NCI-H2107 treated with DMSO at 0.1 percent for 48 hours (cell line): ENCODE measurements around the gene SLC1A2.
"Not testable (repeated sequence)": the region's sequence is repeated elsewhere in the genome, so short reads cannot be mapped to it uniquely, and the experiment has no call there.

Experiments
- DNase-seq: peaks from one replicate; lab custom pipeline; 2025; ENCODE audit not compliant: unreplicated experiment; lab: John Stamatoyannopoulos, UW

SLC1A2 gene

DNA sequence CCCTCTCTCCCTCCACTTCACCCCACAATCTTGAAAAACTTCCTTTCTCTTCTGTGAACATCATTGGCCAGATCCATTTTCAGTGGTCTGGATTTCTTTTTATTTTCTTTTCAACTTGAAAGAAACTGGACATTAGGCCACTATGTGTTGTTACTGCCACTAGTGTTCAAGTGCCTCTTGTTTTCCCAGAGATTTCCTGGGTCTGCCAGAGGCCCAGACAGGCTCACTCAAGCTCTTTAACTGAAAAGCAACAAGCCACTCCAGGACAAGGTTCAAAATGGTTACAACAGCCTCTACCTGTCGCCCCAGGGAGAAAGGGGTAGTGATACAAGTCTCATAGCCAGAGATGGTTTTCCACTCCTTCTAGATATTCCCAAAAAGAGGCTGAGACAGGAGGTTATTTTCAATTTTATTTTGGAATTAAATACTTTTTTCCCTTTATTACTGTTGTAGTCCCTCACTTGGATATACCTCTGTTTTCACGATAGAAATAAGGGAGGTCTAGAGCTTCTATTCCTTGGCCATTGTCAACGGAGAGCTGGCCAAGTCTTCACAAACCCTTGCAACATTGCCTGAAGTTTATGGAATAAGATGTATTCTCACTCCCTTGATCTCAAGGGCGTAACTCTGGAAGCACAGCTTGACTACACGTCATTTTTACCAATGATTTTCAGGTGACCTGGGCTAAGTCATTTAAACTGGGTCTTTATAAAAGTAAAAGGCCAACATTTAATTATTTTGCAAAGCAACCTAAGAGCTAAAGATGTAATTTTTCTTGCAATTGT lies 188.1 kb downstream of the SLC1A2 start:
- DNase-seq, result no peak

DNA sequence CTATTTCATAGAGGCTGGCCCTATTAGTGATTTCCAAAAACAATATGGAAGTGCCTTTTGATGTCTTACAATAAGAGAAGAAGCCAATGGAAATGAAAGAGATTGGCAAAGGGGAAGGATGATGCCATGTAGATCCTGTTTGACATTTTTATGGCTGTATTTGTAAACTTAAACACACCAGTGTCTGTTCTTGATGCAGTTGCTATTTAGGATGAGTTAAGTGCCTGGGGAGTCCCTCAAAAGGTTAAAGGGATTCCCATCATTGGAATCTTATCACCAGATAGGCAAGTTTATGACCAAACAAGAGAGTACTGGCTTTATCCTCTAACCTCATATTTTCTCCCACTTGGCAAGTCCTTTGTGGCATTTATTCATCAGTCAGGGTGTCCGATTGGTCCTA lies 189.0 kb downstream of the SLC1A2 start:
- DNase-seq, result no peak

DNA sequence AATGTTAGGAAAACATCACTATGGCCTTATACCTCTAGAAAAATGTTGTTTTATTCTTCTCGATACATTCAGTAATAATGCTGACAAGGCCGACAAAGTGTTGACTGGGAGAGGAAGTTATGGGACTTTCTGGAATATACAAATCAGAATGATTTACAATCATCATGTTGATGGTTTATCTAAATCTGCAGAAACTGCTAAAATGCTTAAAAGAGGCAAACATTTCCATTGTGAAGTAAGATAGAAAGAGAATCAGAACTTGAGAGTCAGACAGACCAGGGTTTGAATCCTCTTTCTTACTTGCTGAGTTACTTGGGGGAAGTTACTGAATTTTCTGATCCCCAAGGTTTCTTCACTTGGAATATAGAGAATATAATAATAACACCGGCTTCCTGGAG lies 191.0 kb downstream of the SLC1A2 start:
- no peak for DNase-seq

DNA sequence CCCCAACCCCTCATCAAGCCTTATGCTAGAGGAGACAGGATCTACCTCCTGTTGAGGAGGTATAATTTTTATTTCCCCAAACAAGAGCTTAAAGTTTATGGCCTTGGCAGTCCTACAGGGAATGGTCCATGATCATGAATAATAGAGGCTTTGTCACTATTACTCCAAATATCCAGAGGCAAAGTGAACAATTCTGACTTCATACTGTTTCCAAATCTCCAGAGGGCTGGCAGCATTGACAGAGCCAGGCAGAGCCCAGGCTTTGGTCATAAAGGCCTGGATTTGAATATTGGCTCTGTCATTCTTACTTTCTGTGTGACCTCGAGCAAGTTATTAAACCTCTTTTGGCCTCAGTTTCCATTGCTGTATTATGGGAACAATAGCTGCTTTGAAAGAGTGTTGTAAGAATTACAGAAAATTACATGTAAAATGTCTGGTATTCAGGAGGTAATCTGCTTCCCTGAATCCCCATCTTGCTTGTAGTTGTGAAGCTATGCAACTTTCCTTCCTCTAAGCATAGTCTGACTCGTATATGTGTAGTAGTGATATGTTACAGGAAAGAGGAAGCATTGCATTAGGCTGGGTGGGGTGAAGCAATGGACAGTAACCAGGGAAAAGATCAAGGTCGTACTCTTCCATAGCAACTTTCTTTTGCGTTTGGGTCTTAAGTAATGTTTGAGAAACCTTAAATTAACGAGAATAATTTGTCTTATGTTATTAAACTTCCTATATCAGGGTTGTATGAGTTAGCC lies 191.6 kb downstream of the SLC1A2 start:
- no peak for DNase-seq

DNA sequence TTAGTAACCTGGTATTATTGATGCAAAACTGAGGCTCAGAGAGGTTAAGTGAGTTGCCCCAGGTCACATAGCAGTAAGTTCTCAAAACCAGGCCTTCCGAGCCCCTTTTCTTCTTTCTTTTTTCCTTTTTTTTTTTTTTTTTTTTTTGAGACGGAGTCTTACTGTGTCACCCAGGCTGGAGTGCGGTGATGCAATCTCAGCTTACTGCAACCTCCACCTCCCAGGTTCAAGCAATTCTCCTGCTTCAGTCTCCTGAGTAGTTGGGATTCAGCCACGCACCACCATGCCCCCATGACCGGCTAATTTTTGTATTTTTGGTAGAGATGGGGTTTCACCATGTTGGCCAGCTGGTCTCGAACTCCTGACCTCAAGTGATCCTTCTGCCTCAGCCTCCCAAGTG lies 192.6 kb downstream of the SLC1A2 start:
- not testable (repeated sequence) for DNase-seq

DNA sequence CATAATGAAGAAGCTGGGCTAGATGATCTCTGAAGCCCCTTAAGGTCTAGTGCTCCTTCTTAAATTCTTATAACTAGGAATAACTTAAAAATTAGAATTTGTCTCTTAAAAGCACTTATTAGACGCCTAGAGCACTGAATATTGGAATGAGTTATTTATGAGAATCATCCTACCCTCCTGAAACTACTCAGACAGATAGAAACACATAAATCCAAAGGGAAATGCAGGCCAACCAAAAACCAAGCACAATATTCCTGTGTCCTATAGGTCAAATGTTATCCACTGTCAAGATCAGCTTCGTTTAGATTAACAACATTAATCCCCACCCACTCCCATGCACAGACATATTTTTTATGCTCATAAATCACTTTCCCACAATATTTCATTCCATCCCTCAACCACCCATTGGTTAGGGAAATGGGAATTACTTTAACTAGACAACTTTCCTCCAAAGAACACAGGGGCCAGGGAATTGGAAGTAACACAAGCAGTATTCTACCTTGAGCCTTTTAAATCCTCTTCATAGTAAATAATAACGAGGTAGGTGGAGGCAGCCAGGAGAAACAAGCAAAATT lies 193.3 kb downstream of the SLC1A2 start:
- DNase-seq, result no peak

DNA sequence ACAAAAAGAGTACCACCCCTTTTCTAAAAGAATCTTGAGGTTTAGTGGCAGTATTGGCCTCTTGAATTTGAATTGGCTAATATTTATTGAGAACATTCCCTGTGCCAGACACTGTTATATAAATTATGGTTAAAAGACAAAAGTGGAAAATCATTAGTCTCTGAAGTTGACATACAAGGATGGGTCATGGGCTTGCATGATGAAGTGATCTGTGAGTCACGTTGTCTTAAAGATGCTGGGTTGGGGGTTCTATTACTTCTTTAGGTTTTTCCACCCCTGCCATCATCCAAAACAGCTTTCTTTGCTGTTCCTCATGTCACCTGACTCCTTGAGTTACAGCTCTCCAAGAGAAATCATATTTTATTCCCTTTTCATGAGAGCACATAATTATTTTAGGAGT lies 195.4 kb downstream of the SLC1A2 start:
- DNase-seq, result no peak

DNA sequence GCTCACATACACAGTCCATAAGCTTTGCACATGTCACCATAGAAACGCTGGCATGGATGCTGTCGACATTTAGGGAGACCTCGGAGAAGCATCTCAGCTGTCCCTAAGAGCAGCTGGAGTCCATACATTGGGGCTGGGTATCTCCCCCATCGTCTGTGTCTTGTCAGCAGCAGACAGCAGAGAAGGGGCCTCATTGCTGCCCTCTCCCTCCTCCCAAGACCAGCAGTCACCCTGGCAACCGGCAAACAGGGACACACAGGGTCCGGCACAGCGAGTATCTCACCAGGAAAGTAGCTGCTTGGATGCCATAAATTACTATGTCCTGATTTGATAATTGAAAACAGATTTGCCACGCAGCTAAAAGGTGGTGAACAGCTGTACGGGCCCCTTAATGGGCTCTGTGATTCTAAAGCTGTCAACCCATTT lies 196.0 kb downstream of the SLC1A2 start:
- no peak for DNase-seq

DNA sequence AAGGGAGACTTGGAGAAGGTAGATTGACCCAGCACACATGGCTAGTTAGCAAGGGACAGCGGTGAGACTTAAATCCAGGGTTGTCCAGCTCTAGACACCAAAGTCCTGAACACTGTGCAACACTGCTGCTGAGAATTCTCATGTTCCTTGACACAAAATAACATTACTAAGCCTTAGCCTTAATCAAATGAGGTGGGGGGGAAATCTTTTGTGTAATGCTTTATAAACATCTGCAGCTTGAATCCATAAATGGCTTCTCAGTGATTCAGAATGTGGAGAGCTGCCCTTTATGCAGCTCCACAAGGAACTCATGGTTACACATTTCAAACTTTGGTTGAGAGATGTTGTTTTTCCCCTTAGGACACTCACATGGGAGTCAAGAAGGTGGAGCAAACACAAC lies 200.4 kb downstream of the SLC1A2 start:
- DNase-seq, result no peak

DNA sequence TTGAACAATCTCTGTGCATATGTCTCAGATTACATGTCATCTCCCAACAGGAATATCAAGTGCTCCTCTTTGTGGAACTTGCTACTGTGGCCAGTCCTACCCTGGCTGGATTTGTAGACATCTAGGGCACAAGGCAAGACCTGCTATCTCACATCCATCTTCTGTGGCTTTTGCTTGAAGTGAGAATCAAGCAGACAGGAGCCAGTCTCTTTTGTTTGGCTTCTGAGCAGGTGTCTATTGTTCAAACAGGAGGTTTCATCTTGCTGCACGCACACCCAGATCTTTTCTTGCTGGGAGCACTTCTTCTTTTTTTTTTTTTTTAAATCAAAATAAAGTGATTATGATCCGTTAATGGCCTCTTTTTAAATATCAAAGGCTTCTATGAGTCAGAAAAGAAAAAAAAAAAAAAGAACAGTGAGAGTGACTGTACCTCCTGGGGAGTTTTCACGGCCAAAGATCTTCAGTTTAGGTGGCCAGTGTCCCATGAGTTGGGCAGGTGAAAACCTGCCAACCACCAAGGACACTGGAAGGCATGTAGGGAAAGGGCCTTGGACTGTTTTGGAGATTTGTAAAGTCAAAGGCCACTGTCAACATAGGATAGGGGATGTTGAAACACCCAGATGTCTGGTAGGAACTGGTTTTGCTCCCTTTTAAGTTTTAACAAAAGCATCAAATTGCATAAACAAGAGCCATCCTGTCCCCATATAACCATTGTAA lies 202.2 kb downstream of the SLC1A2 start:
- peak; percentile 29 for DNase-seq

DNA sequence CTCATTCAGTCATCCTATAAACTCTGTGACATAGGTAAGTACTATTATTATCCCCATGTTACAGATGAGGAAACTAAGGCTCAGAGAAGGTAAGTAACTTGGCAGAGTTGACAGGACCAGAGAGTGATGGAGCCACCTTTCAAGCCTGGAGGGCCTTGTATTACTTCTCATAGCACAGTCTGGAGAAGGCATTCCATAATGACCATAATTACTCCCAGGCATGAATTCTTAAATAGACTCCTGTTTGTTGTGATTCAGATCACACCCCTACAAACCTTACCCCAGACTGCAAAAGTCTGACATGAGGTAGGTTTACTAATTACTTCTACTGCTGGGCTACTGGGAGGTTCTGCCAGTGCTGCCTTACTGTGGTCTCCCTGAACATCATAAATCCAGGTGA lies 203.4 kb downstream of the SLC1A2 start:
- no peak for DNase-seq

DNA sequence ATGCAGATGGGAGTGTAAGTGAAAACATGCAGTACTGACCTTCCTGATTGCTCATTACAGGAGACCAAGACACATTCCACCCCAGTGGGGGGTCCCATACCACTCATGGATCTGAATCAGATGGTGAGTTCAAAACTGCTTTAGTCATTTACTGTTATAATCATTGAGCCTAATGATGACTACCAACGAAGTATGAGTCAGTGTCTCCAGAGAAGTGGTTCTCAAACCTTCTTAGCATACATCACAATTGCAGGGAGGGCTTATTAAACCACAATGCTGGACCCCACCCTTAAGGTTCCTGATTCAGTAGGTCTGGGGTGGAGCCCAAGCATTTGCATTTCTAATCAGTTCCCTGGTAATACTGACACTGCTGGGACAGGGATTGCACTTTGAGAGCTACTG lies 204.6 kb downstream of the SLC1A2 start:
- DNase-seq, result no peak

DNA sequence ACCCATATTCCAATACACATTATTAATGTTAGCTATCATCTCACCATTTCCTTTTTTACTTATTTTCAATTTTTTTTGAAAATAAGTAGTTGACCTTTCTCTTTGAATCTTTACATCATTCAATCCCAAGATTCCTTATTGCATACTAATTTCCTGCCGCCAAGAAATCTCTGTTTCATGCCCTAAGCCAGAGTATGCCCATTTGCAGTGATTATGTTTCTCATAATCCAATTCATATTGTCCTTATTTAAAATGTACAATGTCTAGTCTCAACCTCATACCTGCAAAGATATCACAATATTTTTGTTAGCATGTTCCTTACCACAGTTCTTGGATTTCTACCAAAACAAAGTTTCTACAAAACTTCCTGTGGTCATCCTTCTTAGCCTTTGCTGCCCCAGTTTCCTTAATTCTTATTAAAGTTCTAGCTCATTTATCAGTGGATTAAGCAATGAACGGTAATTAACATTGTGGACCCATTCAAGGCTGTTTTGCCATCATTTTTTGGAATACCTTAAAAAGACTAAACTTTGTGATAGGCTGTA lies 205.1 kb downstream of the SLC1A2 start:
- DNase-seq, result no peak

DNA sequence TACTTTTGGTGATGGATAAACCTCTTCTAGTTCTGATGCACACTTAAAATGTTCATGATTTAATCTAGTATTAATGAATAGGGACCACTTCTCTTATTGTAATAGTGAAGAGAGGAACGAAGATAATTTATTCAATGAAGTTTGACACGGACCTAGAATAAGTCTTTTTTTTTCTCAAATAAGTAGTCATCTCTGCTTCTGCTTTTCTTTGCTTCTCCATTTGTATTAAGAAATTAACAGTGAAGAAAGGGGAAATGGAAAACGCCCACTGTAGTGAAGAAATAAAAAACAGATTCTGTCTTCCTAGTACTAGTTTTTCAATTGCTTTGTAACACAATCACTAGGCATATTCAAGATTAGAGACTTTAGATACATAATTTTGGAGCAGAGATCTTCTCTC lies 207.4 kb downstream of the SLC1A2 start:
- DNase-seq, result no peak

DNA sequence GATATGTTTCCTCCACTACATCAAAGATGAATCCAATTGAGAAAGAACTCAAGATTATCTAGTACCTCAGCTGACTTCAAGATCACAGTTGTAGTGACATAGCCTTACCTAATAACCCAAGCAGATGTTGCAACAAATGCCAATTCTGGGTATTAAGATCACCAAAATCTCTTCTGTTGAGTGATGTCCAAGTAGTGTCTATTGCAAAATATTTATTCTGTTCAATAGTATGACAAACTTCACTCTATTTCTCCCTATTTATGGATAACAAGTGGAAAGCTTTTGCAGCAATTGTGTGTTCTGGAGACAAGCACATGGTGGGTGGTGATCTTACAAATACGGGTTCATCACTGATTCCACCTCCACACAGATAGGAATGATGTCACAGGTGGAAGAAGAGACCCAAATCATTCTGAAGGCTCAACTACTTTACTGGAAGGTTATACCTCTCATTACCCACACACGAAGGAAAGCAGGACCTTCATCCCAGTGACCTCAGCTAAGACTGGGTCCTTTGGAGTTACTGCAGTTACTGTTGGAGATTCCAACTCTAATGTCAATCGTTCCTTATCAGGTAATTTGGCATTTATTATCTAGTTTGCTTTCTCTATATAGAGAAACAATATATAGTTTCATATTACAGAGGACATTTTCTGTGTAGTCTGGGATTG lies 208.3 kb downstream of the SLC1A2 start:
- DNase-seq, result no peak

DNA sequence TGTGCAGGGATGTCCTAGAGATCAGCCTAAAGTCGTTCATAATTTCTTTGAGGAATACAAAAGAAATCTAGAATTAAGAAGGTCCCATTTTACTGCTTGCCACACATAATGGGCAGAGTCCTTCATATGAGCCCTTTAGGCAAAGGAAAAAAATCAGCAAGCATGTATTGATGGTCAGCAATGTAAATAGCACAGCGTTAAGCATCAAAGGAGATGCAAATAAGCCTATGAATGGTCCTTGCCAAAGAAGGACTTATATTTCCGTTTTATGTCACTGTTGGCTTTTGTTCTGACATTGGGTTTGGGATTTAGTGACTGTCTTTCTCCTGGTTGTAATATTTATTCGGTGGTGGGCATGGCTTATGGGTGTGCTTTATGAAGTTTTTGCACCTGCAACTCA lies 210.6 kb downstream of the SLC1A2 start:
- DNase-seq, result no peak

DNA sequence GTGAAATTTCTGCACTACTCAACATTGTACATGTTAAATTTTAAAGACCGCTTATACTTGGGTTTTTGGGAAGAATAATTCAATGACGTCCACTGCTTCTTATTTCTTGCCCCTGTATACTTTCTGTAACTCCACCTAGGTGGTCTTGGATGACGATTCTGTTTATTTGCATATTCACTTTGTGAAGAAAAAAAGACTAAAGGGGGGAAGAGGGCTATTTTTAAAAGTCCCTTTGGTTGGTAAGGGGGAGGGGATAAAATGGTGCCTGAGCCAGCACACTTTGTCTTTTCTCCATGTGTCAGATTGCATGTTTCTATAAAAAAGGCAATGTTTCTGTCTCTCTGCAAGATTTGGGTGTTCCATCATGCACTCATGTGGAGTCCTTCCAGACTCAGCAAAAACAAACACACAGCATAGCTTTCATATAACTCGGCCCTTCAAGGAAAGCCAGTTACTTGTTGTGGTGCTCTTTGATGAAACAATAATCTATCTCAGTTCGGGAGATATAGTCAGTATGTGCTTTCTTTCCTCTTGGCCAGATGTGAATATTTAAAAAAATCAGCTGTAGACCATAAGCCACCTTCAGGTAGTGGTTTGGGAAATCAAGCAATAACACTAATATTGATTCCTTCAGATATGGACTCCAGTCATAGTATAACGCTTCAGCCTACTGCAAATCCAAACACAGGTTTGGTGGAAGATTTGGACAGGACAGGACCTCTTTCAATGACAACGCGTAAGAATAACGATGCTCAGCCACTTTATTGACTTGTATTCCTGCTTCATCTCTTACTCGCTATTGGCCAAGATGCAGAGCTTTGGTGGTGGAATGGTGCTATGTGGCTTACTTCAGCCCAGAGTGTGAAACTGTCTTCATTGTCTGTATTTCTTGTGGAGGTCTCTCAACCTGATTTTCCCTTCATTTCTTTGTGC lies 211.6 kb downstream of the SLC1A2 start:
- DNase-seq, result no peak

DNA sequence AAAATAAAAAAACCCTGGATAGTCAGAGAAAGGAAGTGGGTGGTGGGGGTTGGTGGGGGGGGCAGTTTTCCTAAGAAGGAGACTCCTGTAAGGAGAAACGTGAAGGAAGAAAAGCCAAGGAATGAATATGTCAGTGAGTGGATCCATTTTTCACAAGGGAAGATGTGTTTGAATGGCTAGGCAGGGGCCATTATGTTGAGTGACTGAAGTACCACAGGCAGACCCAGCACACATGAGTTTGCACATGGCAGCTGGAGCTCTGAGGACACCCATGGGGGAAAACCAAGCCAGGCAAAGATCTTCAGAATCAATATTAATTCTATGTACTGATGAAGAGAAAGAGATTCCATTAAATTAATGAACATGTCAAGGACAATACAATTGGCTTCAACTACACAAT lies 212.7 kb downstream of the SLC1A2 start:
- no peak for DNase-seq

DNA sequence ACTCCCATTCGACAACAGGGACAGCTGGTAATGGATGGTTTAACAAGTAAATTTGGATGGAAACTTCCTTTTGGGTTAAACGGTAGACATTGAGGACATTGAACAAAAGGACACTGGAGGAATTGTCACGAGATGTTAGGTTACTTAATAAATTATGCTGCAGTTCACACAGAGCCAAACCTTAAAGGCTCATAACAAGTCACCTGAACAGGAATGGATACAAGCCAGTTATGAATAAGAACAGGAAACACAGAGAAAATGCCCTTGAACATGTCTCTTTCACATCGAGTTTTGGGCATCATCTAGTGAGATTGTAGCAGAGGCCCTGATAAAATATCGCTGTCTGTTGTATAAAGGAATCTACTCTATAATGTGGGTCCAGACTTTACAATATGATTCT lies 214.7 kb downstream of the SLC1A2 start:
- no peak for DNase-seq
